Hematopoietic multipotent progenitor cell treated with erythropoietin and hydrocortisone succinate and interleukin-3 and kit ligand, for 8 days (in vitro differentiated cells): ENCODE measurements around the gene CCDC12.

ENCODE experiments used
- DNase-seq: peaks from one replicate; pipeline ENCODE4 v3.0.0-alpha.2; 2015

The CCDC12 gene

DNA sequence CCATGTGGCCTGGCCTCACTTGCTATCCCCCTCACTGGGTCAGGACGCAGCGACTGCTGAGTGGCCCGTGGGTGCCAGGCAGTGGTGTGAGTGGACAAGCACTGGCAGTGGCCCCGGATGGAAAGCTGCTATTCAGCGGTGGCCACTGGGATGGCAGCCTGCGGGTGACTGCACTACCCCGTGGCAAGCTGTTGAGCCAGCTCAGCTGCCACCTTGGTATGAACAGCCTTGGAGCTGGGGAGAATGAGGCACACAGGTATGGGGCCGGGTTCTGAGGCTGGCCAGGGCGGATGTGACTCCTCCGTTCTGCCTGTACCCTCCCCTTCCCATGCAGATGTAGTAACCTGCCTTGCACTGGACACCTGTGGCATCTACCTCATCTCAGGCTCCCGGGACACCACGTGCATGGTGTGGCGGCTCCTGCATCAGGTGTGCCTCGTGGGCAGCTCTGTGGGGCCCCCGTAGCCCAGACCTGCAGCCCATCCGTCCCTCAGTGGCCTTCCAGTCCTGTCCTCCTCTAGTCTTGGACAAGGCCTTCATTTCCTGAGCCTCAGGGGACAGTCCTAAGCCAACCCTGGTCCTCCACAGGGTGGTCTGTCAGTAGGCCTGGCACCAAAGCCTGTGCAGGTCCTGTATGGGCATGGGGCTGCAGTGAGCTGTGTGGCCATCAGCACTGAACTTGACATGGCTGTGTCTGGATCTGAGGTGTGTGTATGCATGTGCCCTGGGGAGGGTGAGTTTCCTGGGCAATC is 31.1 kb upstream of the CCDC12 start:
- DNase-seq = no peak

DNA sequence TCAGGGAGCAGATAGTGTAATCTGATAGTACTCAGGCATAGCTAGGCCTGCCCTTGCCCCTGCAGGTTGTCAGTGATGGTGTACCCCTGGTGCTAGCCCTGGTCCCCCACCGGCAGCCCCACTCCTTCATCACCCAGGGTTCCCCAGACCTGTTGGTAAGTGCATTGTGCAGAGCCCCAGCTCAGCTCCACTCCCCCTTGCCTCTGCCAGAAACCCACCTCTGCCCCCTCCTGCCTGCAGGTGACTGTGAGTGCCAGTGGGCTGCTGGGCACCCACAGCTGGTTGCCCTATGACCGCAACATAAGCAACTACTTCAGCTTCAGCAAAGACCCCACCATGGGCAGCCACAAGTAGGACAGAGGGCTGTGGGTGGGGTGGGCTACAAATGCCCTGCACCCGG is 30.5 kb upstream of the CCDC12 start:
- no peak for DNase-seq

DNA sequence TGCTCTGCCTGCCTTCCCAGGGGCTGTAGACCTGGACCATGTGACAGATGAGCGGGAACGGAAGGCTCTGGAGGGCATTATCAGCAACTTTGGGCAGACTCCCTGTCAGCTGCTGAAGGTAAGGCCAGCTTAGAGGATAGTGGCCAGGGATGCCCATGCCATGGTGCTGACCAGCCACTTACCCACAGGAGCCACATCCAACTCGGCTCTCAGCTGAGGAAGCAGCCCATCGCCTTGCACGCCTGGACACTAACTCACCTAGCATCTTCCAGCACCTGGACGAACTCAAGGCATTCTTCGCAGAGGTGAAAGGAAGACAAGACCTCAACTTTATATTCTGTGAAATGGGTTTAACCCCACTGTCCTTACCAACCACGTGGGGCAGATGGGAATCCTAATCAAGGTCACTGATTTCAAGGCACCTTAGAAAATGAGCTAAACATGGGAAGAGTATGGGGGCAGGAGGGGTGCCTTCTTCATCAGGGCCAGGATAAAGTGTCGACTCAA is 29.7 kb upstream of the CCDC12 start:
- no peak for DNase-seq

DNA sequence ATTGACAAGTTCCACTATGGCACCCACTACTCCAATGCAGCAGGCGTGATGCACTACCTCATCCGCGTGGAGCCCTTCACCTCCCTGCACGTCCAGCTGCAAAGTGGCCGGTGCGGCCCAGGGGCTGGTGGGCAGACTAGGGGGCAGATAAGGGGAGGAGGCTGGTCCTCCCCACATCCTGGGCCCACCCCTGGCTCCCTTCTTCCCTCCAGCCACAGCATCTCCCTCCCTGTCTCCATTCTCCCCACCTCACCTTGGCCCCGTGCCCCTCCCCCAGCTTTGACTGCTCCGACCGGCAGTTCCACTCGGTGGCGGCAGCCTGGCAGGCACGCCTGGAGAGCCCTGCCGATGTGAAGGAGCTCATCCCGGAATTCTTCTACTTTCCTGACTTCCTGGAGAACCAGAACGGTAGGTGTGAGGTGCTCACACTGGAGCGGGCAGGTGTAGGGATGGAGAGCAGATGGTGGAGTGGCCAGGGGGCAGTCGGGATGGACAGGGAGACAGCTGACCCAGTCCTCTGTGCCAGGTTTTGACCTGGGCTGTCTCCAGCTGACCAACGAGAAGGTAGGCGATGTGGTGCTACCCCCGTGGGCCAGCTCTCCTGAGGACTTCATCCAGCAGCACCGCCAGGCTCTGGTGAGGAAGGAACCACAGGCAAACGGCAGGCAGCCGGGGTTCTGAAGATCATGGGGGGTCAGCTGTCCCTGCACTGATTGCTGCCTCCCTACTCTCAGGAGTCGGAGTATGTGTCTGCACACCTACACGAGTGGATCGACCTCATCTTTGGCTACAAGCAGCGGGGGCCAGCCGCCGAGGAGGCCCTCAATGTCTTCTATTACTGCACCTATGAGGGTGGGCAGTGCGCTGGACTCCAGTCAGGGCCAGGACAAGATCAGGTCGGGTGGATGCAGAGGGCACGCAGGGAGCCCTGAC is 28.9 kb upstream of the CCDC12 start:
- no peak for DNase-seq

DNA sequence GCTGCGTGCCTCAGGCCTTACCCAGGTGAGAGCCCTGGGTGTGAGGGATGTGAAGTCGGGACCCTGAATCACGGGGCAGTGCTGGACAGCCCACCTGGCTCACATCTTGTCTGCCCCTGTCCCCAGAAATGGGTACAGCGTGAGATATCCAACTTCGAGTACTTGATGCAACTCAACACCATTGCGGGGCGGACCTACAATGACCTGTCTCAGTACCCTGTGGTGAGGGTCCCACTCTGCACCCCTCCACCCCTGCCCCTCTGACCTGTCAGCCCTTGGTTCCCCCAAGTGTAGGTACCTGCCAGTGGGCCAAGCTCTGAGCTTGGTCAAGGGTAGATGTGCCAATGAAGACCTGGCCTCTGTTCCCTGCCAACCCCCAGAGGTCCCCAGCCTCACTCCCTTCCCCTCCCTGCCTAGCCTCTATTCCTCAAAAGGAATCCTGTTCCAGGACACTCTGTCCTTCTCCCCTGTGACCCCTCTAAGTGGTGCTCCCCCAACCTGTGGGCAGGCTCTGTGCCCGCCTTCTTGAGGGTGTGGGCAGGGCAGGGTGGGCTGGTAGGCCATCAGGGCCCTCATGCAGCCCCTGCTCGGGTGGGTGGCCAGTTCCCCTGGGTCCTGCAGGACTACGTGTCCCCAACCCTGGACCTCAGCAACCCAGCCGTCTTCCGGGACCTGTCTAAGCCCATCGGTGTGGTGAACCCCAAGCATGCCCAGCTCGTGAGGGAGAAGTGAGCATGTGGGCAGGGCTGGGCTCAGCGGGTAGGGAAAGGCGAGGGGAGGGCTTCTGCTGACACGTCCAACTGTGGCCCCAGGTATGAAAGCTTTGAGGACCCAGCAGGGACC is 28.0 kb upstream of the CCDC12 start:
- no peak for DNase-seq

DNA sequence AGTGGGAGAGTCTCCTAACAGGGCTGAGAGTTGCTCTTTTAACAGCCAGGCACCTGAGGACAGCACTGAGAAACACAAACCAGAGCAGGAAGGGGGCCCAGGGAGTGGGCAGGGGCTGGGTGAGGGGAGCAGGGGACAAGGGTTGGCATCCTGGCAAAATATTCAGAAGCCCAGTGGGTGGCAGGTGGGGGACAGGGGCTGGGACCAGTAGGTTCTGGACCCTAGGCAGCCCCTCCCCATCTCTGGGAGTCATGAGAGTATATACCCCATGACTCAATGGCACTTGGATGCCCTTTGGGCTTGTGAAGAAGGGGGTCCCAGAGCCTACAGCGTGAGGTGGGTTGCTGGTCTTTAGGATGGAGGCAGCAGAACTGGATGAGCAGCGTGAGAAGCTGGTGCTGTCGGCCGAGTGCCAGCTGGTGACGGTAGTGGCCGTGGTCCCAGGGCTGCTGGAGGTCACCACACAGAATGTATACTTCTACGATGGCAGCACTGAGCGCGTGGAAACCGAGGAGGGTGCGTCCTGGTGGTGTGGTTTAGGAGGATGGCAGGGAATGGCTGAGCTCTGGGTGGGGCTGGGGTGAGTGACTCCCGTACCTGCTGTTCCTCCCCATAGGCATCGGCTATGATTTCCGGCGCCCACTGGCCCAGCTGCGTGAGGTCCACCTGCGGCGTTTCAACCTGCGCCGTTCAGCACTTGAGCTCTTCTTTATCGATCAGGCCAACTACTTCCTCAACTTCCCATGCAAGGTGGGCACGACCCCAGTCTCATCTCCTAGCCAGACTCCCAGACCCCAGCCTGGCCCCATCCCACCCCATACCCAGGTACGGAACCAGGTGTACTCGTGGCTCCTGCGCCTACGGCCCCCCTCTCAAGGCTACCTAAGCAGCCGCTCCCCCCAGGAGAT is 27.2 kb upstream of the CCDC12 start:
- no peak for DNase-seq

DNA sequence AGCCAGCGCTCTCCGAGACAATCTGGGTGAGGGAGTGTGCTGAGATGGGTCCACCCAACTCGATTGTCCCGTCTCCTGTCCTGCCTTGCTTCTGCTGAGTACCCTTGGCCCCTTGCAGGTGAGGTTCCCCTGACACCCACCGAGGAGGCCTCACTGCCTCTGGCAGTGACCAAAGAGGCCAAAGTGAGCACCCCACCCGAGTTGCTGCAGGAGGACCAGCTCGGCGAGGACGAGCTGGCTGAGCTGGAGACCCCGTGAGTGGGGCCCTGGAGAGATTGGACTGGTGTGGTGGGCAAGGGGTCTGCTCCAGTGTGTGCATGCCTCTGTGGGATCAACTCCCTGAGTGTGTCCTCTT is 26.5 kb upstream of the CCDC12 start:
- no peak for DNase-seq

DNA sequence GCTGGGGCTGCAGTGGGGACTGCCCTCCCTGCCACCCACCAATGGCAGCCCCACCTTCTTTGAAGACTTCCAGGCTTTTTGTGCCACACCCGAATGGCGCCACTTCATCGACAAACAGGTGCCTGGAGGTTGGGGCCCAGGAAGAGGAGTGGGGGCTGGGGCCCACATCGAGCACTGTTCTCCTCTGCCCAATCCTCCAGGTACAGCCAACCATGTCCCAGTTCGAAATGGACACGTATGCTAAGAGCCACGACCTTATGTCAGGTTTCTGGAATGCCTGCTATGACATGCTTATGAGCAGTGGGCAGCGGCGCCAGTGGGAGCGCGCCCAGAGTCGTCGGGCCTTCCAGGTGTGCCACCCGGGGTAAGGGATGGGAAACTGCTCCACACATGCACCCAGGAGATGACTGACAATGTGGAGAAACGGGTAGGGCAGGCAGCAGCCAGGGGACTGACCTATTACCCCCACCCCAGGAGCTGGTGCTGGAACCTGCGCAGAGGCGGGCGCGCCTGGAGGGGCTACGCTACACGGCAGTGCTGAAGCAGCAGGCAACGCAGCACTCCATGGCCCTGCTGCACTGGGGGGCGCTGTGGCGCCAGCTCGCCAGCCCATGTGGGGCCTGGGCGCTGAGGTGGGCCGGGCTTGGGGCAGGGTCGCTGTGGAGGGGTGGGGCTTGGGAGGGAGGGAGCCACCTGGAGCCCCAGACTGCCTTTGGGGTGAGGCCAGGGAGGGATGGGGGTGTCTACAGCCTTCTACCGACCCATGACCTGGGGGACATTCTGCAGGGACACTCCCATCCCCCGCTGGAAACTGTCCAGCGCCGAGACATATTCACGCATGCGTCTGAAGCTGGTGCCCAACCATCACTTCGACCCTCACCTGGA is 25.9 kb upstream of the CCDC12 start:
- DNase-seq = no peak

DNA sequence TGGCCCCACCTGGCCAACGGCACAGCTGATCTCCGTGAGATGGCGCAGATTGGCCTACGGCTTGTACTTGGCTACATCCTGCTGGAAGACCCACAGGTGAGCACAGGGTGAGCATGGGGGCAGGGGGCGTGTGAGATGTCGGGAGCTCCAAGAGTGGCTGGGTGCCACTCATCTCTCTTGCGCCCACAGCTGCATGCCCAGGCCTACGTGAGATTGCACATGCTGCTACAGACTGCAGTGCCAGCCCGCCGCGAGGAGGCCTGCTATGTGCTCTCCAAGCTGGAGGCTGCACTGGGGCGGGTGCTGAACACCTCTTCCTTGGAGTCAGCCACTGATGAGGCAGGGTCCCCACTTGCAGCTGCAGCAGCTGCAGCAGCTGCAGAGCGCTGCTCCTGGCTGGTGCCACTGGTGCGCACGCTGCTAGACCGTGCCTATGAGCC is 25.2 kb upstream of the CCDC12 start:
- DNase-seq = no peak

DNA sequence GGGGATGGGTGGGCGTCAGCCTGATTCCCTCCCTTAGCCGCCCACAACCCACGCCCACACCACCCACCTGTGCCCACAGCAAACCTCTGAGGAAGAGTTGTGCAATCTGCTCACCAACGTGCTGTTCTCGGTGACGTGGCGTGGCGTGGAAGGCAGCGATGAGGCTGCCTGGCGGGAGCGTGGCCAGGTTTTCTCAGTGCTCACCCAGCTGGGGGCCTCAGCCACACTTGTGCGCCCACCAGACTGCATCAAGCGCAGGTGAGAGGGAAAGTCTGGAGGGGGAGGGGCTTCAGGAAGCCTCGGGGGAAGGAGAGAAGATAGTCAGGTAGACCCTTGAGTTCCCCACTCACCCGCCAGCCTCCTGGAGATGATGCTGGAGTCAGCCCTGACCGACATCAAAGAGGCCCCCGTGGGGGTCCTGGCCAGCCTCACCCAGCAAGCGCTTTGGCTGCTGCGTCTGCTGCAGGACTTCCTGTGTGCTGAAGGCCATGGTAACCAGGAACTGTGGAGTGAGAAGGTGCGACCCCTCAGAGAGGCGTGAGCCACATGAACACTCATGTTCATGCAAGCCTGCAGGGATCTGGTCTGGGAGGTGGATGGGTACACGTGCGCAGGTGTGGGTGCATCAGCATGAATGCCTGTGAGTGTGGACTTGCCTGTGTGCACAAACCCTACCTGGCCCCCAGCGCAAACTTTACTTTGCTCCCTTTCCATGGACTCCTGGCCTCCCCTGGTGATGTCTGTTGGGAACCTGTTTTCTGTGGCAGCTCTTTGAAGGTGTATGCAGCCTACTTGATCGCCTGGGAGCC is 24.6 kb upstream of the CCDC12 start:
- DNase-seq = no peak

DNA sequence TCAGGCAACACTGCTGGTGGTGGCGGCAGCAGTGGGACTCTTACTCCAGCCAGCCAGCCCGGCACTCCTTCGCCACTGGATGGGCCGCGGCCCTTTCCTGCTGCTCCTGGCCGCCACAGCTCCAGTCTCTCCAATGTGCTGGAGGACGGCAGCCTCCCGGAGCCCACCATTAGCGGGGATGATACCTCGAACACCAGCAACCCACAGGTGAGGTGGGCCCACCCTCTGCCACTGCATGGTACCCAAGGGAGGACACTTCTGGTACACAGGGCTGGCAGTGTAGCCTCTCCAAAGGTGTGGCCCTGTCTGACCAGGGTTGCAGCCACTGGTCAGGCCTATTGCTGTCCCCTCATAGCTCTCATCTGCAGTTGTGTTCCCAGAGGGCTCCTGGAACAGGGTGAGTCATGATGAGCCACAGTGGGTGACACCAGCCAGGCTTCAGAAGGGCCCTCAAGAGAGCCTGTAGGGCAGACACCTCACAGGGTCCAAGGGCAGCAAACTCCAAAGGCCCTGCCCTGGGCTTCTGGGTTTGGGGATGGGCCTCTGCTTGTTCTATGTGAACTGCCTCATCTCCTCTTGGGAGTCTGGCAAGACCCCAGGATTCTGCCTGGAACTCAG is 23.8 kb upstream of the CCDC12 start:
- DNase-seq = no peak

DNA sequence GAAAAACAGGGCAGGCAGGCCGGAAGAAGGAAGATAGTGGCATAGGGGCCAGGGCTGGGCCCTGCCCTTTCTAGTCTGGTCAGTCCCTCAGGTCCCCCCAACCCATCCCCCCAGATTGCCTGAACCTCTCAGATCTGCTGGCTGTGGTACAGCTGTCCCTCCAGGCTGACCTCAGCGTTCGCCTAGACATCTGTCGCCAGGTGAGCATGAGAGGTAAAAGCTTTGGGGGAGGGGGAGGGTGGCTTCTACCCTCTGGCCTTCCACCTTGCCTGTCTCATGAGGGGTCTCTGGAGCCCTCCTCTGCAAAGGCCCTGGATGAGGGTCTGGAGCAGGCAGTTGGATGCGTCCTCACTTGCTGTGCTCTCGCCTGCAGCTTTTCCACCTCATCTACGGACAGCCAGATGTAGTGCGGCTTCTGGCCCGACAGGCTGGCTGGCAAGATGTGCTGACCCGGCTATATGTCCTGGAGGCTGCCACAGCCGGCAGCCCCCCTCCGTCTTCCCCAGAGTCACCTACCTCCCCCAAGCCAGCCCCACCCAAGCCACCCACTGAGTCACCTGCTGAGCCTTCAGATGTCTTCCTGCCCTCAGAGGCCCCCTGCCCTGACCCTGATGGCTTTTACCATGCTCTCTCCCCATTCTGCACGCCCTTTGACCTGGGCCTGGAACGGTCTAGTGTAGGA is 23.1 kb upstream of the CCDC12 start:
- DNase-seq = no peak

DNA sequence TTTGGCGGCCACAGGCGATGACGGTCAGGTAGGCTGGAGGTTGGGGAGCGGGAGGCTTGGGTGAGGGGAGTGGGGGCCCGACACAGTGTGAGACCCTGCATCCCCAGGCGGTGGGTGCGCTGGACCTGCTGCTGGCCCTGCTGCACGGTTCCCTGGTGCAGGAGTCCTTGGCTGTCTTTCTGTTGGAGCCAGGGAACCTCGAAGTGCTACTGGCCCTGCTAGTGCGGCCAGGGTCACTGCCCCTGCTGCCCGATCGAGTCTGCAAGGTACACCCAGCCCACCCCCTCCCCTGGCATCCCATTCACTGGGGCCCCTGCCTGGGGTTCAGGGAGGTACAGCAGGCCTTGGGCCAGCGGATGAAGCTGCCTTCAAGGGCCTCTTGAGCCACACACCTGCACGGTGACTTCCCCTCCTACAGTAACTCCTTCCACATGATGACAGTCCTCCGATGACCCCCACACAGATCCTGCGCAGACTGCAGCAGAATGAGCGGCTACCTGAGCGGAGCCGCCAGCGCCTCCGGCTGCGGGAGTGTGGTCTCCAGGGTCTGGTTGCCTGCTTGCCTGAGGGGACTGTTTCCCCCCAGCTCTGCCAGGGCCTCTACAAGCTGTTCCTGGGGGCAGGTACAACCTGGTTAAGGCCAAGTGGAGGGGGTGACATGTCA is 22.4 kb upstream of the CCDC12 start:
- DNase-seq = no peak

DNA sequence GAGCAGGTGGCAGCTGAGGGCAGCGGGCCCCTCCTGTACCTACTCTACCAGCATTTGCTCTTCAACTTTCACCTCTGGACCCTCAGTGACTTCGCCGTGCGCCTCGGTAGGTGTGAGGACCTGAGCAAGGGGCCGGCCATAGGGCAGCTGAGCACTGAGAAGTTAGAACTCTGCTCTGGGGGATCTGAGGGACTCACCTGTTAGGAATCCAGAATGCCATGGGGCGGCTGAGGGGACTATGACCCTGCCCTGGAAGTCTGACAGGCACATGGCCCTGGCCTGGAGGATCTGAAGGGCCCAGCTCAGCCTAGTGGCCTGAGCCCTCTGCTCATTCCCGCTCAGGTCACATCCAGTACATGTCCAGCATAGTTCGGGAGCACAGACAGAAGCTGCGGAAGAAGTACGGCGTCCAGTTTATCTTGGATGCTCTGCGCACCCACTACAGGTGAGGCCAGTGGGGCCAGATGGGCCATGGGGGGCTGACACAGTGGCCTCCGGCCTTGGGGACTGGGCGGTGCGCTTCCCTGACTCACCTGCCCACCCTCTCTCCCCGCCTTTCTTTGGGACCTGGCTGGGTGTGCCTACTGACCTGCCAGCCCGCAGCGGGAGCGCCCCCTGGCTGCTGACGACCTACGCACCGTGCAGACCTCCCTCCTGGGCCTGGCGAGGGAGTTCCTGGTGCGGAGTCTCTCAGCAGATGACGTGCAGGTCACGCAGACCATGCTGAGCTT is 21.7 kb upstream of the CCDC12 start:
- DNase-seq = peak; percentile 63

DNA sequence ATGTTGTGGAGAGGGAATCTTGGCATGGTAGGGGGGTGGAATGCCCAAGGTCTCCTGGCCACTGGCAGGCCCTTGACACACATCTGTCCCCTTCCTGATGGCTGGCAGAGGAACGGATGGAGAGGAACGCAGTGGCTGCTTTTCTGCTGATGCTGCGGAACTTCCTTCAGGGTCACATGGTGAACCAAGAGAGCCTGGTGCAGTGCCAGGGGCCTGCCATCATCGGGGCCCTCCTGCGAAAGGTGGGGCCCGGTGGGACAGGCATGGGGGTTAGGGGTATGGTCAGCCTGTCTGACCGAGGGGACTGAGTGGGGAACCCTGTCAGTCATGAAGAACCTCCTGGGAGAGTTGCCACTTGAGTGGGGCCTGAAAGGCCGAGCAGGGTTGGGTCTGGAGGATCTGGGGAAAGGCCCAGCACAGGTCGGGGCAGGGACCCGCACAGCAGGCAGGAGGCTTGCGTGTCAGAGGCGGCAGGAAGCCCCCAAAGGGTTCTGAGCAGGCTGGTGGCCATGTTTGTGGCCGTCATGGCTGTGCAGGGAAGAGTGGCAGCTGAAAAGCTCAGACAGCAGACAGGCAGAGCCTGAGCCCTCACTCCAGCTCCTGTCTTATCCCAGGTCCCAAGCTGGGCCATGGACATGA is 21.0 kb upstream of the CCDC12 start:
- no peak for DNase-seq

DNA sequence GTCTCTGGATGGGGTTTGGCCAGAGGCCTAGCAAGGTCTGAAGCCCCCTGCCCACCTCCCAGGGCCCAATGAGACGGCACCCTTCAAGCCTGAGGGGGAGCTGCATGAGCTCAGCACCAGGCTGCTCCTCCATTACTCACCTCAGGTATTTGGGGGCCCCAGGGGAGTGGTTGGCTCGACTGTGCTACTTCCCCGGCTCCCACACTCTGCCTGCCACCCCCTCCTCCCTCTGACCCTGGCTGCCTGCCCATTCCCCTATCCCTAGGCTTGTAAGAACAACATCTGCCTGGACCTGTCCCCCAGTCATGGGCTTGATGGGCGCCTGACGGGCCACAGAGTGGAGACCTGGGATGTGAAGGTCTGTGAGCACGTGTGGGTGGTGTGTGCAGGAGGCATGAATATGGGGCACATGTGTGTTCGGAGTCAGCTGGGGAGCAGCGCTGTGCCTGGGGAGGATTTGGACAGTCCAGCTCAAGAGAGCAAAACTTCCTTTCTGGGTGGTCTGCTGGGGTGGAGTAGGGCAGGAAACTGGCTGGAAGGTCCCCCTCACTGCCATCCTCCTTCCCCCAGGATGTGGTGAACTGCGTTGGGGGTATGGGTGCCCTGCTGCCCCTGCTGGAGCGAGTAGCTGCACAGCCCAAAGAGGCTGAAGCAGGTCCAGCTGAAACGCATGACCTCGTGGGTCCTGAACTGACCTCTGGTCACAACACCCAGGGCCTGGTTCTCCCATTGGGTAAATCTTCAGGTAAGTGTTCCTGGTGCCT is 20.3 kb upstream of the CCDC12 start:
- DNase-seq = no peak
